Kidney epithelial cell (primary cell): ENCODE measurements around the gene KRT38. TPM values are rescaled to one million over a fixed set of nuclear protein-coding genes. Genes with fewer than 3 reads are reported as not detected.

ENCODE experiments used
- DNase-seq: peaks from one replicate; pipeline ENCODE4 v3.0.0-alpha.2; 2010; ENCODE audit warnings: low read depth
- H3K27me3 ChIP-seq: 2 replicates; pipeline ENCODE4 v1.6.0; 2011; ENCODE audit warnings: low read length; ENCODE audit not compliant: control insufficient read depth, insufficient read depth
- H3K36me3 ChIP-seq: 2 replicates; pipeline ENCODE4 v1.5.1; 2011; ENCODE audit warnings: low read length; ENCODE audit not compliant: control insufficient read depth, insufficient read depth
- H3K4me3 ChIP-seq: 2 replicates; pipeline ENCODE4 v1.5.1; 2011; ENCODE audit warnings: low read depth, mild to moderate bottlenecking, control low read depth, low read length
- CTCF ChIP-seq: IDR thresholded peaks from 2 replicates; pipeline ENCODE4 v1.5.1; 2011; ENCODE audit warnings: mild to moderate bottlenecking, moderate library complexity, low read length, control low read depth, inconsistent platforms; ENCODE audit not compliant: insufficient read depth, poor library complexity, severe bottlenecking
- total RNA-seq: library from RNA; depleted of rRNA; stranded (reverse); fragments of >200 nt; gene quantifications from 2 replicates; pipeline ENCODE4 v1.2.3, GENCODE V29; 2015

KRT38 gene
- total RNA-seq, 1 donor from 2014 or later = not detected

DNA sequence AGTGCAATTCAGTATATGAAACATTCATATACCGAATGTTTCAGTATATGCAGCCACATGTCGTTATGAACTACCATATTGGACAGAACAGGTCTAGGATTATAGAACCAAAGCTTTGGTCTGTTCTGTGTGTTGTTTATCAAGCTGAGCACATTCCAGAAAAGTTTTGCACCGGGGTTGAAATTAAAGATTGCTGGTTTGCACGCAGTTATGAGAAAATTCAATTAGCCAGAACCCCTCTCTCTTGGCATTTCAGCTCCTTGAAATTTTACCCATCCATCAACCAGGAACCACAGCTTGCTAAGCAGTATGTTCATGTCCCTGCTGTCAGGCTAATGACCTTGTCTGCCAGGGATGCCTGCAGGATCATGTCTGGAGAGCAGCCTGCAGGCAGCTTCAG lies 16.9 kb upstream of the KRT38 start:
- Histone ChIP-seq H3K36me3 (no peaks in the 10 kb centered on the region), H3K27me3 (no peaks in the 10 kb centered on the region), H3K4me3 (no peak overlapping the region)
- TF ChIP-seq CTCF = no peak
- no peak for DNase-seq

GRCh38 chr17:41456204-41456603 lies 15.4 kb upstream of the KRT38 start:
- Histone ChIP-seq H3K27me3 (no peaks in the 10 kb centered on the region), H3K36me3 (no peaks in the 10 kb centered on the region), H3K4me3 (no peak overlapping the region)
- TF ChIP-seq CTCF = peak; percentile 12
- no peak for DNase-seq

DNA sequence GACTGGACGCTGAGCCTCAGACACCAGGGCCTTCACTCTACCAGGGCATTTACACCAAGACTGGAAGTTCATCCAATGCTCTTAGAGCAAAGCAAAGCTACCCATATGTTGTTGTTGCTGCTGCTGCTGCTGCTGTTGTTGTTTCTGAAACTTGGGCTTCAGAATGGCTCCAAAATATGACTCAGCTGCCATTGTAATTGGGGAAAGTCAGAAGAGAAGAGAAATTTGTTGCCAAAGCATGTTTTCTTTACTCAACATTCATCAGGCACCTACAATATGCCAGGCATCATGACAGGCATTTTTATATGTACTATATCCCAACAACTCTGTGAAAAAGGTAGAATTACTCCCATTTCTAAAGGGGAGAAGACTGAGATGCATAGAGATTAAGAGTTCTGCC lies 14.5 kb upstream of the KRT38 start:
- no peaks in the 10 kb centered on the region for H3K36me3 ChIP-seq
- TF ChIP-seq CTCF = no peak
- no peak overlapping the region for H3K4me3 ChIP-seq
- no peaks in the 10 kb centered on the region for H3K27me3 ChIP-seq
- DNase-seq = no peak

DNA sequence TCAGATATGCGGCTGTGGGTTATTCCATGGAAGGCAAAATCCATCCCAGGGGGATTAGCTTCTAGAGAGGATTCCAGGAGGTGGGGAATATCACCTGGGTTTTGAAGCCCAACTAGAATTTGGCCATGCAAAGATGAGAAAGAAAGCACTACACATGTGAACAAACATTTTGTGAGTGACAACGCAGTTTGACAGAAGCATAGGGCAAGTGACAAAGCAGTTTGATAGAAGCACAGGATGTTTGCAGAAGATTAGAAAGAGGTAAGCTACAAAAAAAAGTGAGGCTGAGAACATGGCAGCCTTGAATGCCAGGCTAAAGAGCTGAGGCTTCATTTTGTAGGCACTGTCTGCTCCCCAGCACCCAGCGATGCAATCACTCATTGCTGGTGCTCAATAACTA lies 12.3 kb upstream of the KRT38 start:
- H3K4me3 ChIP-seq = no peak overlapping the region
- H3K36me3 ChIP-seq = no peaks in the 10 kb centered on the region
- no peak for TF ChIP-seq CTCF
- H3K27me3 ChIP-seq = no peaks in the 10 kb centered on the region
- no peak for DNase-seq

DNA sequence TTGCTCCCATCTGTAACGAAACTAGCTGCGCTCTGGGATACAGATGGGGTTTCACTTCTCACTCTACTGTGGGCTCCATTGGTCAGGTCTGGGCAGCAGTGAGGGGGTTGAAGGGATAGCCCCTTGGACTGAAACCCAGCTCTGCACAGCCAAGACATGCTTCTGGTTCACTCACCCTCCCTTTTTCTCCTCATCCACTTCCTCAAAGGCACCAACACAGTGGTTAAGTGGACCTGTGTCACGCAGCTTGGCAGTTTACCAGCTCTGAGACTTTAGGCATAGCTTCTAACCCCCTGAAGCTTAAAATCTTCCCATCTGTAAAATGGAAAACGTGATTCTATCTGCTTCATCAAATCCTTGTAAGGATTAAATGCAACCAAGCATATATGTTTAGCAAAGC lies 11.5 kb upstream of the KRT38 start:
- no peak for TF ChIP-seq CTCF
- H3K36me3 ChIP-seq = no peaks in the 10 kb centered on the region
- no peaks in the 10 kb centered on the region for H3K27me3 ChIP-seq
- DNase-seq = no peak
- H3K4me3 ChIP-seq = no peak overlapping the region

DNA sequence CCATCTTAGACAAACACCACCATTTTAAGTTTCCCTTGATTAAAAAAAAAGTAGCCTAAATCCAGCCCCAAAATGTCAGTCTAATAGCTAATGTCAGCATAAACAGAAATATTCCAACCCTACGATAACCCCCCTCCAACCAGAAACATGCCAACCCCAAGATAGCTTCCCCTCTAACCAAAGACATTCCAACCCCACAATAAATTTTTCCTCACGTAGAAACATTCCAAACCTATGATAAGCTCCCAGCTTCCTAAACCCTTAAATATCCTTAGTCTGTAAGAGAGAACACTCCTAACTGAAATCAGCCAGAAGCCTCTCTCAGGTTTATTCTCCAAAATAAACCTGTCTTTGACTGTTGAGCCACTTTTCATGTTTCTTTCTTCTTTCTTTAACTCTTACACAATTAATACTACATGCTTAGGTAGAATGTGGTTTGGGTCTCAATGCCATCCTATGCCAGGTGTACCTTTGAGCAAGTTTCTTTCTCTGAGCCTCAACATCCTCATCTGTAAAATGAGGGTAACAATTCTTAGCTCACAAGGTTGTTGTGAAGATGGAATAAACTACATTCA lies 10.5 kb upstream of the KRT38 start:
- Histone ChIP-seq H3K4me3 (no peak overlapping the region), H3K36me3 (no peaks in the 10 kb centered on the region), H3K27me3 (no peaks in the 10 kb centered on the region)
- DNase-seq = no peak
- TF ChIP-seq CTCF = no peak
